ENCODE data around the gene THAP9. TPM values are rescaled to one million over a fixed set of nuclear protein-coding genes. Genes with fewer than 3 reads are reported as not detected.
"Not testable (repeated sequence)": the region's sequence is repeated elsewhere in the genome, so short reads cannot be mapped to it uniquely, and the experiment has no call there.

THAP9 gene
- polyA plus RNA-seq, 1 donor from 2014 or later, result 11.7 TPM

DNA sequence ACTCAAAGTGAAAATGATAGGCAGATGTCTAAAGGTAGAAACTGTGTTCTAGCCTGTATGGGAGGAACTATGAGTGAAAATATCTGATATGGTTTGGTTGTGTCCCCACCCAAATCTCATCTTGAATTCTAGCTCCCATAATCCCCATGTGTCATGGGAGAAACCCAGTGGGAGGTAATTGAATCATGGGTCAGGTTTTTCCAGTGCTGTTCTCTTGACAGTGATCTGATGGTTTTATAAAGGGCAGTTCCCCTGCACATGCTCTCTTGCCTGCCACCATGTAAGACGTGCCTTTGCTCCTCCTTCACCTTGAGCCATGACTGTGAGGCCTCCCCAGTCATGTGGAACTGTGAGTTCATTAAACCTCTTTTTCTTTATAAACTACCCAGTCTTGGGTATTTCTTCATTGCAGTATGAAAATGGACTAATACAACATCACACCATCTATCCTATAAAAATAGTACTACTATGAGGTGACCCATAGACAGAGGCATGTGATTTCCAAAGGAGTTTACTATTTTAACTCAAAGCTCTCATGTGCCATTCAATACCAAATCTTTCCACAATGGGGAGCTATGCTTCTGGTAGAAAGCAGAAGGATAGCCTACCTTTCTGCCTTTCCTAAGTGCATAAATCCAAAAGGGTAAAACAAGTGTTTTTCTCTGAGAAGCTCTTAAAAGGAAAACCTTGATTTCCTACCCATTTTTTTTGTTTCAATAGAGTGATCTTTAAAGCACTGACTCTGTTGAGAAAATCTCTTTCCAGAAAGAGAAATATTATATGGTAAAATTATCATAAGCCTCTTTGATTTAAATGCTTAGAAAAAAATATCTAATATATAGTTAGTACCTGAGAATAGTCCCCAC lies 48.4 kb upstream of the THAP9 start:
- no peak overlapping the region for H3K27ac ChIP-seq (ENCODE audit: low read length)
- no peaks in the 10 kb centered on the region for H3K9me3 ChIP-seq (ENCODE audit: low read length)
- no peaks in the 10 kb centered on the region for H3K79me2 ChIP-seq (replicated peaks; ENCODE audit: insufficient read depth, low read length)
- no peaks in the 10 kb centered on the region for H4K20me1 ChIP-seq (ENCODE audit: insufficient read depth)
- H2AFZ ChIP-seq (ENCODE audit: low read depth, low read length), result no peak overlapping the region
- no peak overlapping the region for H3K9ac ChIP-seq (ENCODE audit: low read length)
- no peaks in the 10 kb centered on the region for H3F3A ChIP-seq (ENCODE audit: insufficient read depth, low read length, poor library complexity, severe bottlenecking)
- no peaks in the 10 kb centered on the region for H3K9me2 ChIP-seq (ENCODE audit: insufficient read depth, low read length)
- peaks cover 8% of the 10 kb centered on the region for H3K36me3 ChIP-seq (ENCODE audit: insufficient read depth, low read length)
- no peaks in the 10 kb centered on the region for H3K27me3 ChIP-seq (ENCODE audit: insufficient read depth, low read depth, low read length)
- TF ChIP-seq, protein P1, sequence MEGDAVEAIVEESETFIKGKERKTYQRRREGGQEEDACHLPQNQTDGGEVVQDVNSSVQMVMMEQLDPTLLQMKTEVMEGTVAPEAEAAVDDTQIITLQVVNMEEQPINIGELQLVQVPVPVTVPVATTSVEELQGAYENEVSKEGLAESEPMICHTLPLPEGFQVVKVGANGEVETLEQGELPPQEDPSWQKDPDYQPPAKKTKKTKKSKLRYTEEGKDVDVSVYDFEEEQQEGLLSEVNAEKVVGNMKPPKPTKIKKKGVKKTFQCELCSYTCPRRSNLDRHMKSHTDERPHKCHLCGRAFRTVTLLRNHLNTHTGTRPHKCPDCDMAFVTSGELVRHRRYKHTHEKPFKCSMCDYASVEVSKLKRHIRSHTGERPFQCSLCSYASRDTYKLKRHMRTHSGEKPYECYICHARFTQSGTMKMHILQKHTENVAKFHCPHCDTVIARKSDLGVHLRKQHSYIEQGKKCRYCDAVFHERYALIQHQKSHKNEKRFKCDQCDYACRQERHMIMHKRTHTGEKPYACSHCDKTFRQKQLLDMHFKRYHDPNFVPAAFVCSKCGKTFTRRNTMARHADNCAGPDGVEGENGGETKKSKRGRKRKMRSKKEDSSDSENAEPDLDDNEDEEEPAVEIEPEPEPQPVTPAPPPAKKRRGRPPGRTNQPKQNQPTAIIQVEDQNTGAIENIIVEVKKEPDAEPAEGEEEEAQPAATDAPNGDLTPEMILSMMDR (IDR thresholded peaks at IDR 0.05; ENCODE audit: poor library complexity, severe bottlenecking), result peak; percentile 55
- TF ChIP-seq RAD21 (conservative IDR thresholded peaks at IDR 0.05) (peak; percentile 47), MXI1 (conservative IDR thresholded peaks at IDR 0.05; ENCODE audit: poor library complexity, severe bottlenecking) (no peak), SMC3 (conservative IDR thresholded peaks at IDR 0.05; ENCODE audit: poor library complexity) (peak; percentile 49), EP300 (conservative IDR thresholded peaks at IDR 0.05; ENCODE audit: poor library complexity, severe bottlenecking) (no peak)
- H3K4me2 ChIP-seq (ENCODE audit: low read length), result no peak overlapping the region
- no peak overlapping the region for H3K4me3 ChIP-seq (ENCODE audit: low read length)

DNA sequence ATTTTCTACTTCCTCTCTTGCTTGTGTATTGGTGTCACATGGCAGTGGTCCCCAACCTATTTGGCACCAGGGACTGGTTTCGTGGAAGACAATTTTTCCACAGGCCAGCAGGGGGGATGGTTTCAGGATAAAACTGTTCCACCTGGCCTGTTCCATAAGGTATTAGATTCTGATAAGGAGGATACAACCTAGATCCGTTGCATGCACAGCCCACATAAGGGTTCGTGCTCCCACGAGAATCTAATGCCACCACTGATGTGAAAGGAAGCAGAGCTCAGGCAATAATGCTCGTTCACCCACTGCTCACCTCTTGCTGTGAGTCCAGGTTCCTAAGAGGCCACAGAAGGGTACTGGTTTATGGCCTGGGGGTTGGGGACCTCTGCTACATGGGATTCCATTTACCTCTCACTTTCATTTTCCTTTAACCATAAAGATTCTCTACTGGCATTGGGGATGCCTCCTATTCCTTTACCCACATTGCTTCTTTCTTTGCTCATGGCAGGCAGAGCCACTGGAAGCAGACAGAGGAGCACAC lies 47.7 kb upstream of the THAP9 start:
- Histone ChIP-seq H3K9ac (ENCODE audit: low read length) (no peak overlapping the region), H3K9me2 (ENCODE audit: insufficient read depth, low read length) (no peaks in the 10 kb centered on the region), H3K4me3 (ENCODE audit: low read length) (no peak overlapping the region), H3F3A (ENCODE audit: insufficient read depth, low read length, poor library complexity, severe bottlenecking) (no peaks in the 10 kb centered on the region), H2AFZ (ENCODE audit: low read depth, low read length) (no peak overlapping the region), H3K36me3 (ENCODE audit: insufficient read depth, low read length) (peaks cover 8% of the 10 kb centered on the region), H3K27ac (ENCODE audit: low read length) (no peak overlapping the region), H3K27me3 (ENCODE audit: insufficient read depth, low read depth, low read length) (no peaks in the 10 kb centered on the region), H3K4me2 (ENCODE audit: low read length) (no peak overlapping the region), H3K9me3 (ENCODE audit: low read length) (no peaks in the 10 kb centered on the region), H3K79me2 (replicated peaks; ENCODE audit: insufficient read depth, low read length) (no peaks in the 10 kb centered on the region), H4K20me1 (ENCODE audit: insufficient read depth) (no peaks in the 10 kb centered on the region)
- no peak for TF ChIP-seq EP300 (conservative IDR thresholded peaks at IDR 0.05; ENCODE audit: poor library complexity, severe bottlenecking)
- TF ChIP-seq MXI1 (conservative IDR thresholded peaks at IDR 0.05; ENCODE audit: poor library complexity, severe bottlenecking), result no peak
- TF ChIP-seq, protein P2, sequence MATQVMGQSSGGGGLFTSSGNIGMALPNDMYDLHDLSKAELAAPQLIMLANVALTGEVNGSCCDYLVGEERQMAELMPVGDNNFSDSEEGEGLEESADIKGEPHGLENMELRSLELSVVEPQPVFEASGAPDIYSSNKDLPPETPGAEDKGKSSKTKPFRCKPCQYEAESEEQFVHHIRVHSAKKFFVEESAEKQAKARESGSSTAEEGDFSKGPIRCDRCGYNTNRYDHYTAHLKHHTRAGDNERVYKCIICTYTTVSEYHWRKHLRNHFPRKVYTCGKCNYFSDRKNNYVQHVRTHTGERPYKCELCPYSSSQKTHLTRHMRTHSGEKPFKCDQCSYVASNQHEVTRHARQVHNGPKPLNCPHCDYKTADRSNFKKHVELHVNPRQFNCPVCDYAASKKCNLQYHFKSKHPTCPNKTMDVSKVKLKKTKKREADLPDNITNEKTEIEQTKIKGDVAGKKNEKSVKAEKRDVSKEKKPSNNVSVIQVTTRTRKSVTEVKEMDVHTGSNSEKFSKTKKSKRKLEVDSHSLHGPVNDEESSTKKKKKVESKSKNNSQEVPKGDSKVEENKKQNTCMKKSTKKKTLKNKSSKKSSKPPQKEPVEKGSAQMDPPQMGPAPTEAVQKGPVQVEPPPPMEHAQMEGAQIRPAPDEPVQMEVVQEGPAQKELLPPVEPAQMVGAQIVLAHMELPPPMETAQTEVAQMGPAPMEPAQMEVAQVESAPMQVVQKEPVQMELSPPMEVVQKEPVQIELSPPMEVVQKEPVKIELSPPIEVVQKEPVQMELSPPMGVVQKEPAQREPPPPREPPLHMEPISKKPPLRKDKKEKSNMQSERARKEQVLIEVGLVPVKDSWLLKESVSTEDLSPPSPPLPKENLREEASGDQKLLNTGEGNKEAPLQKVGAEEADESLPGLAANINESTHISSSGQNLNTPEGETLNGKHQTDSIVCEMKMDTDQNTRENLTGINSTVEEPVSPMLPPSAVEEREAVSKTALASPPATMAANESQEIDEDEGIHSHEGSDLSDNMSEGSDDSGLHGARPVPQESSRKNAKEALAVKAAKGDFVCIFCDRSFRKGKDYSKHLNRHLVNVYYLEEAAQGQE (IDR thresholded peaks at IDR 0.05; ENCODE audit: borderline replicate concordance), result no peak
- no peak for TF ChIP-seq SMC3 (conservative IDR thresholded peaks at IDR 0.05; ENCODE audit: poor library complexity)
- TF ChIP-seq POLR2AphosphoS5 (IDR thresholded peaks at IDR 0.05), result no peak
- TF ChIP-seq RAD21 (conservative IDR thresholded peaks at IDR 0.05), result no peak
- TF ChIP-seq, protein P1 (IDR thresholded peaks at IDR 0.05; ENCODE audit: poor library complexity, severe bottlenecking), result no peak
- no peak for TF ChIP-seq EZH2 (IDR thresholded peaks at IDR 0.05; ENCODE audit: borderline replicate concordance, insufficient read depth, low read length, poor library complexity, severe bottlenecking)
- no peak for TF ChIP-seq TAF1 (IDR thresholded peaks at IDR 0.05; ENCODE audit: low read depth)

DNA sequence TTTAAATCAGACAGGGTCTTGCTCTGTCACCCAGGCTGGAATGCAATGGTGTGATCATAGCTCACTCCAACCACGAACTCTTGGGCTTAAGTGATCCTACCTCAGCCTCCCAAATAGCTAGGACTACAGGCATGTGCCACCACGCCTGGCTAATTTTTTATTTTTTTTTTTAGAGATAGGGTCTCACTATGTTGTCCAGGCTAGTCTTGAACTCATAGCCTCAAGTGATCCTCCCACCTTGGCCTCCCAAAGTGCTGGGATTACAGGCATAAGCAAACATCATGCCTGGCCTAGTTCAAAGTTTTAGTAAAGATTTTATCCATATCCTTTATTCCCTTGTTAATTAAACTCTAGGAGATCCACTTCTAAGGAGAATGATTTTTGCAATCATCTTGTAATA lies 40.0 kb upstream of the THAP9 start:
- H4K20me1 ChIP-seq (ENCODE audit: insufficient read depth); H3K9me2 ChIP-seq (ENCODE audit: insufficient read depth, low read length); H3K4me3 ChIP-seq (ENCODE audit: low read length); H3K79me2 ChIP-seq (replicated peaks; ENCODE audit: insufficient read depth, low read length); H3K9me3 ChIP-seq (ENCODE audit: low read length); H3K9ac ChIP-seq (ENCODE audit: low read length); H2AFZ ChIP-seq (ENCODE audit: low read depth, low read length); H3K27ac ChIP-seq (ENCODE audit: low read length); H3K4me2 ChIP-seq (ENCODE audit: low read length); H3K27me3 ChIP-seq (ENCODE audit: insufficient read depth, low read depth, low read length); H3F3A ChIP-seq (ENCODE audit: insufficient read depth, low read length, poor library complexity, severe bottlenecking): not testable (repeated sequence)
- H3K36me3 ChIP-seq (ENCODE audit: insufficient read depth, low read length), result peaks cover 10% of the 10 kb centered on the region
